Uterus (tissue), 4 donors: ENCODE results near the gene XRCC4. TPM values are rescaled to one million over a fixed set of nuclear protein-coding genes. Genes with fewer than 3 reads are reported as not detected.

Experiments
- DNase-seq, 2 donors: peaks; one replicate each; pipeline ENCODE4 v3.0.0-alpha.2; 2019 to 2020
- H3K27ac ChIP-seq, 2 donors: fragments of 200-600 bp; sonication (generic); 1 replicate in 1 of 2; 2 replicates in 1 of 2; pipeline ENCODE4 v1.5.1; 2016 to 2018
- H3K27me3 ChIP-seq, 2 donors: fragments of 200-600 bp; sonication (generic); one replicate each; pipeline ENCODE4 v1.5.1; 2018 to 2019; ENCODE audit warnings: control low read depth in 1 of 2
- H3K36me3 ChIP-seq, 2 donors: fragments of 200-600 bp; sonication (generic); one replicate each; pipeline ENCODE4 v1.5.1; 2019; ENCODE audit warnings: control low read depth in 1 of 2
- H3K4me1 ChIP-seq, 2 donors: fragments of 200-600 bp; sonication (generic); one replicate each; pipeline ENCODE4 v1.5.1; 2018 to 2019; ENCODE audit warnings: control low read depth in 1 of 2
- H3K4me3 ChIP-seq, 2 donors: fragments of 200-600 bp; sonication (generic); 1 replicate in 1 of 2; 2 replicates in 1 of 2; pipeline ENCODE4 v1.5.1; 2018 to 2019; ENCODE audit warnings: mild to moderate bottlenecking in 1 of 2
- H3K9me3 ChIP-seq, 2 donors: fragments of 200-600 bp; sonication (generic); one replicate each; pipeline ENCODE4 v1.5.1; 2019; ENCODE audit warnings: control low read depth in 1 of 2
- POLR2A ChIP-seq, 2 donors: fragments of 450-650 bp; IDR thresholded peaks; one replicate each; pipeline ENCODE4 v1.6.1; 2016; ENCODE audit warnings: antibody characterized with exemption in 2 of 2, mild to moderate bottlenecking in 1 of 2, moderate library complexity in 1 of 2
- intact Hi-C: fragments of 100-400 bp; cut with DNase I; formaldehyde crosslinking; loops from one replicate; pipeline ENCODE4 v1.15.1; 2023; ENCODE audit warnings: low total_unique reads
- total RNA-seq, 4 donors: library from RNA; depleted of rRNA in 3 of 4; stranded (reverse); fragments of >200 nt in 3 of 4; gene quantifications; one replicate each; pipeline versions ENCODE4 v1.1.0 to v1.2.4, GENCODE V29; 2014 to 2023
- TF ChIP-seq, protein P1 (sequence below), 4 experiments: fragments of 200-600 bp in 2 of 4; fragments of 450-650 bp in 2 of 4; sonication (generic) in 2 of 4; IDR thresholded peaks; one replicate each; pipeline ENCODE4 v1.5.1; 2016 to 2019; ENCODE audit warnings: antibody characterized with exemption in 4 of 4, mild to moderate bottlenecking in 2 of 4, moderate library complexity in 1 of 4
- donor health status: DM: yes; HTN: yes; CAD: no.

XRCC4 gene
- total RNA-seq, 4 donors from 2014 or later = 1.3 to 12.2 (median 5.5) TPM; not detected in 1

DNA sequence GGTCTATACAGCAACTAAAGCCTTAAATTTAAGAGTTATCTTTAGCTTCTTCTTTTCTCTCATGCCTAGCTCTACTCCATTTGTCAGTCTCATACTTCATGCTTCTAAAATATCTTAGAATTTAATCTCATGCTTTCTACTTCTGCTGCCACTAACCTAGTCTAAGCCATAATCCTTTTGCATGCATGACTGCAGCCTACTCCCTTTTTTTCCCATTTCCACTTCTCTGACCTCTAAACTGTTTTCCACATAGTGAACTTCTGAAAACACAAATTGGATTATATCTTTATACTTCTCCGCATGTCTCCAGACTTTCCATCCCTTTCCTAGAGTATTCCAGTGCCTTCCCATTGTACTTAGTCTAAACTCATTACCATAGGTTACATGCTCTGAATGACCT, 193.0 kb downstream of the XRCC4 start:
- DNase-seq = no peak
- Histone ChIP-seq H3K4me1 (no peaks in the 10 kb centered on the region), H3K36me3 (no peaks in the 10 kb centered on the region), H3K9me3 (no peaks in the 10 kb centered on the region), H3K27ac (no peak overlapping the region), H3K27me3 (no peaks in the 10 kb centered on the region), H3K4me3 (no peak overlapping the region)
- intact Hi-C loops = no loop called here
- TF ChIP-seq POLR2A (IDR thresholded peaks at IDR 0.05) = no peak

DNA sequence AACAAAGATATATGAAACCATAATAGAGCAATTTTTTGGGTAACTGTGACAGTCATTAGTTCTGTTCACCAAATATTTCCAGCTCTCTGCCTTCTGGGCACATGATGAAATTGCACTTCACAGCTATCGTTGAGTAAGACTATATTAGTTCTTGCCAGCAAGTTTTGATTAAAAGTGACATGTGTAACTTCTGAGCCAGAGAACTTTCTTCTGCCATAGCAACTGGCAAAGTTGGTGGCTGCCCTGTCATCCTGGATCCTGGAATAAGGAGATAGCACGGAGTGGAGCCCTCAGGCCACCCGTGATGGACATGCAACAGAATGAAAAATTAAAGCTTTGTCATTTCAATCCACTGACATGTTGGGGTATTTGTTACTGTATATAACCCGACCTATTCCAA, 199.8 kb downstream of the XRCC4 start:
- Histone ChIP-seq H3K27me3 (no peaks in the 10 kb centered on the region), H3K4me1 (no peaks in the 10 kb centered on the region), H3K4me3 (no peak overlapping the region), H3K27ac (no peak overlapping the region), H3K36me3 (no peaks in the 10 kb centered on the region), H3K9me3 (no peaks in the 10 kb centered on the region)
- DNase-seq = no peak
- intact Hi-C loops = no loop called here
- TF ChIP-seq, protein P1, sequence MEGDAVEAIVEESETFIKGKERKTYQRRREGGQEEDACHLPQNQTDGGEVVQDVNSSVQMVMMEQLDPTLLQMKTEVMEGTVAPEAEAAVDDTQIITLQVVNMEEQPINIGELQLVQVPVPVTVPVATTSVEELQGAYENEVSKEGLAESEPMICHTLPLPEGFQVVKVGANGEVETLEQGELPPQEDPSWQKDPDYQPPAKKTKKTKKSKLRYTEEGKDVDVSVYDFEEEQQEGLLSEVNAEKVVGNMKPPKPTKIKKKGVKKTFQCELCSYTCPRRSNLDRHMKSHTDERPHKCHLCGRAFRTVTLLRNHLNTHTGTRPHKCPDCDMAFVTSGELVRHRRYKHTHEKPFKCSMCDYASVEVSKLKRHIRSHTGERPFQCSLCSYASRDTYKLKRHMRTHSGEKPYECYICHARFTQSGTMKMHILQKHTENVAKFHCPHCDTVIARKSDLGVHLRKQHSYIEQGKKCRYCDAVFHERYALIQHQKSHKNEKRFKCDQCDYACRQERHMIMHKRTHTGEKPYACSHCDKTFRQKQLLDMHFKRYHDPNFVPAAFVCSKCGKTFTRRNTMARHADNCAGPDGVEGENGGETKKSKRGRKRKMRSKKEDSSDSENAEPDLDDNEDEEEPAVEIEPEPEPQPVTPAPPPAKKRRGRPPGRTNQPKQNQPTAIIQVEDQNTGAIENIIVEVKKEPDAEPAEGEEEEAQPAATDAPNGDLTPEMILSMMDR (IDR thresholded peaks at IDR 0.05) = no peak
- TF ChIP-seq POLR2A (IDR thresholded peaks at IDR 0.05) = no peak

DNA sequence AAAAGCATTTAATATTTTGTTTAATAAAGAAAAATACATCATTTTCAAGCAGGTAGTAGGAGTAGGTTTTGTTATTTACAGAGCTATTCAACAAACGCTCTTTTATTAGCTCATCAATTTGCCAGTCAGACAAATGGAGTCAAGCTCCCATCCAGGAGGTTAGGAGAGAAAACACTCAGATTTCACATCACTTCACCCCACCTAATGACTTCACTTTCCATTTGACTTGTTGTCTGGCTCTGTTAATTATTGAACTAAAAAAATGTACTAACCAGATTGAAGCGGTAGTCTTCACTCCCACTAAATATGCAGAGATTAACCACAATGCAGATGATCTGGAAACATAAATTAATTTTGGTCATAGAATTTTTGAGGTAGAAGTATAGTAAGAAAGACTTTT, 200.6 kb downstream of the XRCC4 start:
- Histone ChIP-seq H3K27me3 (no peaks in the 10 kb centered on the region), H3K4me1 (no peaks in the 10 kb centered on the region), H3K4me3 (no peak overlapping the region), H3K36me3 (no peaks in the 10 kb centered on the region), H3K27ac (no peak overlapping the region), H3K9me3 (no peaks in the 10 kb centered on the region)
- DNase-seq = no peak
- TF ChIP-seq, protein P1 (IDR thresholded peaks at IDR 0.05) = no peak
- no peak for TF ChIP-seq POLR2A (IDR thresholded peaks at IDR 0.05)
- intact Hi-C loops = no loop called here

DNA sequence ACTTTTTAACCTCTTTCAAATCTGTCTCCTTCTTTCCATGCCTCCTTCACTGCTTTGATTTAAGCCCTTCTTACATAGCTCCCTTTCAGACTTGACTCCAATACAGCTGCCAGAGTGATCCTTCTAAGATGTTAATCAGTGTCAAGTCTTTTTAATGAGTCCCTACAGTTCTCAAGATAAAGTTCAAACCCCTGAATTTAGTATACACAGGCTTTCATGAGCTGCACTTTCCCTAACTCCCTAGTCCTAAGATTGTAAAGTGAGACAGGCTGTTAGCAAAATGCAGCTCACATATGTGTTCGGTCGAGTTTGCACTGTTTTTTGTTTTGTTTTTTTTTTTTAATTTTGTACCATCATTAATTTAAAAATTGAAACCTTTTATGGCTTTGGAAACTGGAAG, 203.8 kb downstream of the XRCC4 start:
- Histone ChIP-seq H3K4me3 (no peak overlapping the region), H3K4me1 (no peaks in the 10 kb centered on the region), H3K27ac (no peak overlapping the region), H3K27me3 (no peaks in the 10 kb centered on the region), H3K9me3 (no peaks in the 10 kb centered on the region), H3K36me3 (peaks cover 0 to 2% of the 10 kb centered on the region in 2 donors)
- DNase-seq = no peak
- intact Hi-C loops = no loop called here
- TF ChIP-seq, protein P1 (IDR thresholded peaks at IDR 0.05) = no peak
- no peak for TF ChIP-seq POLR2A (IDR thresholded peaks at IDR 0.05)

DNA sequence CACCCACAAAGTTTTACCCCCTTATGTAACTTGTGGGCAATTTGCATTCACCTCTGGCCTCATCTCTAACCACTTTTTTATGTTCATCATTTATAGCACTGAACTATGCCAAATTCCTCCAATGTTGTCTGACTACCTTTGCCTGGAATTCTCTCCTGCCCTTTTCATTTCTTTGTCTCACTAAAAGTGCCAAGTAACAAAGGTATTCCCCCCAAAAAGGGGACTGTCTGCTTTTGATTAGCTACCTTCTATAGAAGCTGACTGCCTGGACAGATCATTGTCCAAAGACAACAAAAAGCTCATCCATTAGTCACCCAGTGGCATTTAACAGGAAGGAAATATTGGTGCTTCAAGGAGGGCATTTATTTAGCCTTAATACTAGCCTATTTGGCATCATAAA, 204.3 kb downstream of the XRCC4 start:
- DNase-seq = no peak
- peaks cover 0 to 2% of the 10 kb centered on the region in 2 donors for H3K36me3 ChIP-seq
- no peak overlapping the region for H3K4me3 ChIP-seq
- H3K9me3 ChIP-seq = no peaks in the 10 kb centered on the region
- no peak overlapping the region for H3K27ac ChIP-seq
- intact Hi-C loops = no loop called here
- no peaks in the 10 kb centered on the region for H3K4me1 ChIP-seq
- H3K27me3 ChIP-seq = no peaks in the 10 kb centered on the region
- TF ChIP-seq, protein P1 (IDR thresholded peaks at IDR 0.05) = no peak
- no peak for TF ChIP-seq POLR2A (IDR thresholded peaks at IDR 0.05)

DNA sequence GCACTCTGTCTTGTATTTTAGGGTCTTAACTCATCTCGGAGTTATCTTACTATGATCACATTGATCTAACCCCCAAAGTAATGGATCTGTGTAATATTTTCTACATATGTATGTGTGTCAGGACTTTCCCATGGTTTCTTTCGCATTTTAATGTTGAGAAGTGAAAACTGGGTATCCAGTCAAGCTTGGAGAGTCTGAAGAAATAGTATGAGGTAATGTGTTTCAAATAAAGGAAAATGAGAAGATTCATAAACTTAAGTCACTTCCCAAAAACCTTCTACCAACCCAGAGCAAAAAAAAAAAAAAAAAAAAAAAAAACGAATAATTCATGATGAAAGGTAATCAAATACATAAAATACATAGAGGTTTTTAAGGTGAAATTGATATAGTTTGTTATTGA, 206.4 kb downstream of the XRCC4 start:
- DNase-seq = no peak
- Histone ChIP-seq H3K9me3 (no peaks in the 10 kb centered on the region), H3K27ac (no peak overlapping the region), H3K4me3 (no peak overlapping the region), H3K27me3 (no peaks in the 10 kb centered on the region), H3K4me1 (no peaks in the 10 kb centered on the region), H3K36me3 (peaks cover 0 to 2% of the 10 kb centered on the region in 2 donors)
- intact Hi-C loops = no loop called here
- no peak for TF ChIP-seq POLR2A (IDR thresholded peaks at IDR 0.05)
- TF ChIP-seq, protein P1 (IDR thresholded peaks at IDR 0.05) = no peak
